Endothelial cell of umbilical vein (primary cell): ENCODE data around the gene FLNB. TPM values are rescaled to one million over a fixed set of nuclear protein-coding genes. Genes with fewer than 3 reads are reported as not detected.

Experiments
- BruUV-seq: library from RNA; stranded (reverse); fragments of 400-500 nt; replicated peaks from 2 replicates; lab custom pipeline; 2021; lab: Mats Ljungman, UMichigan
- CTCF ChIA-PET: fragments of 300-600, 350-600 bp; sonication (Branson Sonifier 250); formaldehyde crosslinking; loops from one replicate; lab custom pipeline; 2021; ENCODE audit warnings: antibody characterized with exemption, inconsistent platforms; lab: Charles Lee
- POLR2A ChIA-PET: fragments of 300-600, 350-600 bp; sonication (Branson Sonifier 250); formaldehyde crosslinking; loops from one replicate; lab custom pipeline; 2021; ENCODE audit warnings: antibody characterized with exemption, inconsistent platforms; lab: Charles Lee
- DNase-seq: peaks from one replicate; pipeline ENCODE4 v3.0.0-alpha.2; 2011; ENCODE audit warnings: low read depth, low spot score
- FAIRE-seq: peaks from 2 replicates; lab custom pipeline; 2011; peaks lifted over from hg19 to GRCh38; lab: Jason Lieb, UNC
- H2AFZ ChIP-seq: 2 replicates; pipeline ENCODE4 v1.6.0; 2012; ENCODE audit warnings: low read depth, low read length, control low read depth, inconsistent platforms
- H3K27ac ChIP-seq: 2 replicates; pipeline ENCODE4 v1.5.1; 2011; ENCODE audit warnings: low read depth, mild to moderate bottlenecking, control low read depth, low read length, moderate library complexity; ENCODE audit not compliant: insufficient read depth
- H3K27me3 ChIP-seq, 2 experiments: 2 replicates each; pipeline versions ENCODE4 v1.6.0 to v1.6.1; 2011; ENCODE audit warnings: low read length in 2 of 2, mixed read lengths in 1 of 2; ENCODE audit not compliant: control insufficient read depth in 2 of 2, insufficient read depth in 2 of 2
- H3K36me3 ChIP-seq, 2 experiments: 2 replicates in 1 of 2; 3 replicates in 1 of 2; pipeline ENCODE4 v1.5.1; 2011; ENCODE audit warnings: low read length in 2 of 2, mild to moderate bottlenecking in 1 of 2, moderate library complexity in 1 of 2; ENCODE audit not compliant: control insufficient read depth in 2 of 2, insufficient read depth in 2 of 2; ENCODE audit errors: extremely low read depth in 1 of 2
- H3K4me1 ChIP-seq: 3 replicates; pipeline ENCODE4 v1.5.1; 2011; ENCODE audit warnings: mild to moderate bottlenecking, low read length; ENCODE audit not compliant: control insufficient read depth, insufficient read depth; ENCODE audit errors: extremely low read depth
- H3K4me2 ChIP-seq: 2 replicates; pipeline ENCODE4 v1.6.1; 2011; ENCODE audit warnings: low read length, control low read depth, mixed read lengths; ENCODE audit not compliant: insufficient read depth
- H3K4me3 ChIP-seq, 3 experiments: fragments of 200-600 bp in 1 of 3; sonication (generic), shearing (Covaris generic) in 1 of 3; replicated peaks in 1 of 3; 2 replicates each; pipeline ENCODE4 v1.5.1; 2011 to 2016; ENCODE audit warnings: control low read depth in 3 of 3, low read length in 3 of 3, mild to moderate bottlenecking in 2 of 3, inconsistent platforms in 1 of 3, low read depth in 1 of 3, moderate library complexity in 1 of 3; ENCODE audit not compliant: insufficient read depth in 1 of 3
- H3K79me2 ChIP-seq: 2 replicates; pipeline ENCODE4 v1.6.0; 2012; ENCODE audit warnings: low read length, inconsistent platforms; ENCODE audit not compliant: control insufficient read depth, insufficient read depth
- H3K9ac ChIP-seq: replicated peaks from 2 replicates; pipeline ENCODE3; 2011; ENCODE audit warnings: low read length, control low read depth; ENCODE audit not compliant: insufficient read depth; ENCODE audit errors: extremely low read depth
- H3K9me1 ChIP-seq: replicated peaks from 3 replicates; pipeline ENCODE4 v1.6.0; 2011; ENCODE audit warnings: mild to moderate bottlenecking, low read length; ENCODE audit not compliant: control insufficient read depth, insufficient read depth; ENCODE audit errors: extremely low read depth
- H3K9me3 ChIP-seq: replicated peaks from 2 replicates; pipeline ENCODE4 v1.5.1; 2012; ENCODE audit warnings: low read length, inconsistent platforms; ENCODE audit not compliant: control insufficient read depth, insufficient read depth
- H4K20me1 ChIP-seq: replicated peaks from 2 replicates; pipeline ENCODE3; 2011; ENCODE audit warnings: mild to moderate bottlenecking, low read length; ENCODE audit not compliant: control insufficient read depth, insufficient read depth; ENCODE audit errors: extremely low read depth
- CTCF ChIP-seq, 2 donors: IDR thresholded peaks; 1 replicate in 1 of 2; 2 replicates in 1 of 2; pipeline ENCODE4 v1.5.1; 2011; ENCODE audit warnings: low read length in 2 of 2, mild to moderate bottlenecking in 2 of 2, moderate library complexity in 2 of 2, control low read depth in 1 of 2, inconsistent platforms in 1 of 2, low read depth in 1 of 2; ENCODE audit not compliant: insufficient read depth in 1 of 2; ENCODE audit errors: extremely low read depth in 1 of 2
- EZH2 ChIP-seq: IDR thresholded peaks from 2 replicates; pipeline ENCODE4 v1.6.1; 2012; ENCODE audit warnings: borderline replicate concordance, low read depth, mild to moderate bottlenecking, moderate library complexity, low read length, inconsistent platforms; ENCODE audit not compliant: severe bottlenecking
- FOS ChIP-seq: IDR thresholded peaks from 2 replicates; pipeline ENCODE4 v1.6.1; 2011; ENCODE audit warnings: mild to moderate bottlenecking, low read length, moderate library complexity, borderline replicate concordance; ENCODE audit not compliant: insufficient read depth
- GATA2 ChIP-seq: IDR thresholded peaks from 2 replicates; pipeline ENCODE4 v1.7.0; 2011; ENCODE audit warnings: low read depth, mild to moderate bottlenecking, moderate library complexity, mixed read lengths, low read length; ENCODE audit not compliant: insufficient read length, insufficient read depth
- JUN ChIP-seq: IDR thresholded peaks from 2 replicates; pipeline ENCODE4 v1.6.1; 2011; ENCODE audit warnings: borderline replicate concordance, low read depth; ENCODE audit not compliant: insufficient read length, insufficient read depth
- MYC ChIP-seq: IDR thresholded peaks from one replicate; pipeline ENCODE4 v1.6.1; 2011; ENCODE audit warnings: mild to moderate bottlenecking, low read depth, low read length
- POLR2A ChIP-seq: IDR thresholded peaks from 2 replicates; pipeline ENCODE4 v1.6.1; 2012; ENCODE audit warnings: low read depth, mild to moderate bottlenecking, control low read depth, low read length
- POLR2AphosphoS5 ChIP-seq: IDR thresholded peaks from 2 replicates; pipeline ENCODE4 v1.6.1; 2012; ENCODE audit warnings: low read depth, mild to moderate bottlenecking, control low read depth, low read length, moderate library complexity; ENCODE audit not compliant: insufficient read depth
- dilution Hi-C: fragments of 300-500 bp; cut with MboI; formaldehyde crosslinking; loops from one replicate; pipeline ENCODE4 v1.15.0; 2019; ENCODE audit warnings: low sequenced_read_pairs; ENCODE audit not compliant: extremely low pct_ligation_motif_present
- intact Hi-C: fragments of 100-400 bp; cut with micrococcal nuclease; formaldehyde crosslinking; loops from one replicate; pipeline ENCODE4 v1.10.0; 2022
- polyA plus RNA-seq, 4 experiments: library from polyadenylated mRNA; depleted of rRNA in 3 of 4; stranded (reverse) in 3 of 4; unstranded in 1 of 4; fragments of >200 nt; gene quantifications; 2 replicates each; pipeline versions ENCODE4 v1.2.1 to v1.2.3, GENCODE V29; 2011 to 2012; ENCODE audit warnings: missing spikeins in 1 of 4
- total RNA-seq: library from RNA; stranded (reverse); gene quantifications from 2 replicates; pipeline ENCODE4 v1.2.3, GENCODE V29; 2021
- TF ChIP-seq, protein P1 (sequence below): IDR thresholded peaks from 2 replicates; pipeline ENCODE4 v1.6.1; 2011; ENCODE audit not compliant: insufficient read depth, insufficient read length

The FLNB gene
- total and polyA plus RNA-seq, 2 donors (not counting 3 experiments of a cell fraction or from before 2014, with no cell fraction given) = 479 to 670 TPM

- Histone ChIP-seq H3K9ac (peak overlapping the region; percentile 66), H3K27ac (peak overlapping the region; percentile 83)
- CTCF ChIA-PET = interaction anchor here (0.7 to 1.5 kb wide), 7 partner anchors 54 to 168 kb away, joined by 3 to 7 read pairs (median 4); partner anchors contain the start of gene FLNB
Measured at GRCh38 chr3:58117561-58118181, 109.4 kb downstream of the FLNB start.

GRCh38 chr3:58119186-58119585 is 111.0 kb downstream of the FLNB start:
- Histone ChIP-seq H3K27me3 (no peaks in the 10 kb centered on the region), H4K20me1 (no peaks in the 10 kb centered on the region), H3K9me1 (no peaks in the 10 kb centered on the region), H3K79me2 (peaks cover 54% of the 10 kb centered on the region), H3K9ac (no peak overlapping the region), H2AFZ (no peak overlapping the region), H3K27ac (no peak overlapping the region), H3K9me3 (no peaks in the 10 kb centered on the region), H3K4me2 (no peak overlapping the region), H3K36me3 (peaks cover 51 to 60% of the 10 kb centered on the region in 2 experiments), H3K4me3 (no peak overlapping the region), H3K4me1 (peaks cover 63% of the 10 kb centered on the region)
- FAIRE-seq (no peak), DNase-seq (no peak)
- TF ChIP-seq POLR2A = no peak
- TF ChIP-seq POLR2AphosphoS5 = no peak
- TF ChIP-seq, protein P1, sequence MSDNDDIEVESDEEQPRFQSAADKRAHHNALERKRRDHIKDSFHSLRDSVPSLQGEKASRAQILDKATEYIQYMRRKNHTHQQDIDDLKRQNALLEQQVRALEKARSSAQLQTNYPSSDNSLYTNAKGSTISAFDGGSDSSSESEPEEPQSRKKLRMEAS = no peak
- TF ChIP-seq EZH2 = no peak
- no peak for TF ChIP-seq JUN
- no peak for TF ChIP-seq FOS
- no peak for TF ChIP-seq MYC
- TF ChIP-seq GATA2 = no peak
- no peak for TF ChIP-seq CTCF (IDR thresholded peaks at IDR 0.05; ENCODE audit: extremely low read depth in 1 of 2, insufficient read depth in 1 of 2, low read depth in 1 of 2, low read length in 2 of 2)
- CTCF ChIA-PET = interaction anchor here (0.7 to 1.6 kb wide), 6 partner anchors 9 to 157 kb away, joined by 3 to 6 read pairs (median 3); partner anchors contain the start of gene FLNB
- BruUV-seq = no TSS peak
- POLR2A ChIA-PET = no interaction called here
- dilution Hi-C loops (no loop called here), intact Hi-C loops (loop anchor here (10.0 kb wide), 1 partner anchor 254 kb away; no protein-coding TSS in a partner anchor)

More at GRCh38 chr3:58117561-58118181, 109.4 kb downstream of the FLNB start:
- intact Hi-C loops (loop anchor here (1.0 to 10.0 kb wide), 6 partner anchors 44 to 253 kb away; partner anchors contain the start of gene FLNB), dilution Hi-C loops (no loop called here)
- Histone ChIP-seq H3K79me2 (peaks cover 55% of the 10 kb centered on the region), H3K36me3 (peaks cover 43 to 53% of the 10 kb centered on the region in 2 experiments), H3K4me3 (peak overlapping the region in 1 of 3 experiments; percentile 12), H2AFZ (no peak overlapping the region), H3K9me1 (no peaks in the 10 kb centered on the region), H3K9me3 (no peaks in the 10 kb centered on the region), H3K4me1 (peaks cover 67% of the 10 kb centered on the region), H3K27me3 (no peaks in the 10 kb centered on the region), H3K4me2 (peak overlapping the region; percentile 68), H4K20me1 (no peaks in the 10 kb centered on the region)
- POLR2A ChIA-PET = interaction anchor here (0.5 to 0.7 kb wide), 5 partner anchors 44 to 229 kb away, joined by 3 to 4 read pairs (median 4); no protein-coding TSS in a partner anchor
- peak; percentile 81 for FAIRE-seq
- BruUV-seq = no TSS peak
- DNase-seq = peak; percentile 95
- TF ChIP-seq POLR2AphosphoS5 = peak; percentile 72
- peak; percentile 40 for TF ChIP-seq MYC
- no peak for TF ChIP-seq EZH2
